LNCaP clone FGC (cell line): ENCODE results near the gene NCF2.
A peak's percentile ranks its signal among the peaks of the same experiment; 100 is the strongest.

ENCODE experiments used
- DNase-seq: peaks from one replicate; pipeline ENCODE4 v3.0.0-alpha.2; 2011; ENCODE audit warnings: low read depth
- H3K4me3 ChIP-seq: 2 replicates; pipeline ENCODE4 v1.5.1; 2011; ENCODE audit warnings: mild to moderate bottlenecking, low read depth, low read length, control low read depth
- TF ChIP-seq, protein P1 (sequence below): IDR thresholded peaks from 2 replicates; pipeline ENCODE4 v1.5.1; 2012; ENCODE audit warnings: mild to moderate bottlenecking; ENCODE audit not compliant: control insufficient read depth, insufficient read depth; ENCODE audit errors: extremely low read depth

The NCF2 gene

DNA sequence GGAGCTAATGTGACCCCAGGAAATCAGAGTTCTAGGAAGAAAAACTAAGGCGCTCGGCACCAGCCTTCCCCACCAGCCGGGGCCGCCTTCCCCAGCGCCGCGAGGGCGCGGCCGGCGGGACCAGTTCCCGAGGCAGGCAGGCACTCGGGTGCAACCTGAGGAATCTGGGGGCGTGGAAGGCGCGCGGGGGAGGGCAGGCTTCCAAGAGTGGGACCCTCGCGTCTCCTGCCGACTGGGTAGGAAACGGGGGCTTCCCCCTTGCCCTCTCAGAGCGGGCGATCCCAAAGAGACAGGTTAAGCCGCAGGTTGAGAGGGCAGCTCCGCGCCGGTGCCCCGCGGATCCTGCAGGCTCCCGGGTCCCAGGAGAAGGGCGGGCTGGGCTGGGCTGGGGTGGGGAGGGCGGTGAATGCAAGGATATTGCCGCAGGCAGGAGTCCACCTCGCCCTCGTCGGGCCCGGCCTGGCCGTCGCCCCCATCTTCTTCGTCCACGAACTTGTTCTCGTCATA, 44.9 kb upstream of the NCF2 start:
- peak overlapping the region; percentile 92 for H3K4me3 ChIP-seq
- TF ChIP-seq, protein P1, sequence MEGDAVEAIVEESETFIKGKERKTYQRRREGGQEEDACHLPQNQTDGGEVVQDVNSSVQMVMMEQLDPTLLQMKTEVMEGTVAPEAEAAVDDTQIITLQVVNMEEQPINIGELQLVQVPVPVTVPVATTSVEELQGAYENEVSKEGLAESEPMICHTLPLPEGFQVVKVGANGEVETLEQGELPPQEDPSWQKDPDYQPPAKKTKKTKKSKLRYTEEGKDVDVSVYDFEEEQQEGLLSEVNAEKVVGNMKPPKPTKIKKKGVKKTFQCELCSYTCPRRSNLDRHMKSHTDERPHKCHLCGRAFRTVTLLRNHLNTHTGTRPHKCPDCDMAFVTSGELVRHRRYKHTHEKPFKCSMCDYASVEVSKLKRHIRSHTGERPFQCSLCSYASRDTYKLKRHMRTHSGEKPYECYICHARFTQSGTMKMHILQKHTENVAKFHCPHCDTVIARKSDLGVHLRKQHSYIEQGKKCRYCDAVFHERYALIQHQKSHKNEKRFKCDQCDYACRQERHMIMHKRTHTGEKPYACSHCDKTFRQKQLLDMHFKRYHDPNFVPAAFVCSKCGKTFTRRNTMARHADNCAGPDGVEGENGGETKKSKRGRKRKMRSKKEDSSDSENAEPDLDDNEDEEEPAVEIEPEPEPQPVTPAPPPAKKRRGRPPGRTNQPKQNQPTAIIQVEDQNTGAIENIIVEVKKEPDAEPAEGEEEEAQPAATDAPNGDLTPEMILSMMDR: no peak
- DNase-seq: no peak

DNA sequence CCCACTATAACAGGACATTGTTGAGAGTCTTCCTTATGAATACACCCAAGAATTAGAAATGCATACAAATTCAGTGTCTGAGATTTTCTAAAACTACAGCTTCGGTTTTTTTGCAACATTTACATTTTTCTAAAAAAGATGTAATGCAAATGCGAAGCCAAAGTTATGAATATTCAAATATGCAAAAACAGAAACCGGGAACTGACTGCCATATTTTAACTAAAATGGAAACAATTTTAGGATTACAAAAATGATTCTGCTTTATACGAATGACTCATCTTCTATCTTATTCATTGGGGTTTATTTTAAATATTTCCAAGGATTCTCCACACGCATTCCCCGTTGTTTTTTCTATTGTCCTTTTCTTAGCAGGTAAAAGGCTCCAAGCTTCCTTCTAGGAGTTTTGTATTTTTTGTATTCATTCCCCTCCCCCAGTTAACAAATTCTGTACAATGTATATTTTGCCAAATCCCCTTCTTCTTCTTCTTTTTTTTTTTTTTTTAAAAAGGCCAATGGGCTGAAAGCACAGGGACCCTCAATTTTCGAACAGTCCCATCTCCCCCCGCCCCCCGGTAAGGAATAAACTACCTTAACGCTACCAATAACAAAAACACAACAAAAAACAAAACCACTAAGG, 44.3 kb upstream of the NCF2 start:
- DNase-seq: no peak
- TF ChIP-seq, protein P1: no peak
- peak overlapping the region; percentile 92 for H3K4me3 ChIP-seq

DNA sequence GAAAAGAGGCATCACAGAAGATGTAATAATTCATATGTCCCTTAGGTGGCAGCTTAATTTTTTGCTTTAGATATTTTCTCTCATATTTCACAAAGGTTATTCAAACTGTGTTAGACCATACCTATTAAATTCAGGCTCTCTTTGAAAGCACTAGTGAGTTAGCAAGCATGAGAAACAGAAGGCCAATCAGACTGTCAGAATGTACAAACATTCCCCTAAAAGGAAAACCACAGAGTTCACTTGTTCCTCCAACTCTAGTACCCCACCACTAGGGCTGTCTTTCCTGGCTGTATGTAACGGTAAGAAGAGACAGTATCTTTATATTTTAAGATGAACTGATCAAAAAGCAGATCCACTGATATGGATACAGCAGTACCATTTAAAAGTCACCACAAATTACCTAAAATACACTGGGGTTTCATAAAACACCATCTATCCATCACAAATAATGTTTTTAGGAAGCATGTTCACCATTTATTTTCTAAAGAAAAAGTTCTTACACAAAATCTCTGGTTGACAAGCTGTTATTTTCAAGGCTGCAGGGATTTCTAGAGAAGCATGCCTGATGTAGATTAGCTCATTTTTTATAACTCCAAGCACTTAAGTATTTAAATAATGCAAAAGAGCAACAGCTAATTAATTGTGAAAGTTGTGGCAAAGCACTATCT, 43.6 kb upstream of the NCF2 start:
- H3K4me3 ChIP-seq: peak overlapping the region; percentile 92
- DNase-seq: peak; percentile 58
- TF ChIP-seq, protein P1: 0 out of 2 replicates have a peak, but pooled peaks have one; percentile 23

DNA sequence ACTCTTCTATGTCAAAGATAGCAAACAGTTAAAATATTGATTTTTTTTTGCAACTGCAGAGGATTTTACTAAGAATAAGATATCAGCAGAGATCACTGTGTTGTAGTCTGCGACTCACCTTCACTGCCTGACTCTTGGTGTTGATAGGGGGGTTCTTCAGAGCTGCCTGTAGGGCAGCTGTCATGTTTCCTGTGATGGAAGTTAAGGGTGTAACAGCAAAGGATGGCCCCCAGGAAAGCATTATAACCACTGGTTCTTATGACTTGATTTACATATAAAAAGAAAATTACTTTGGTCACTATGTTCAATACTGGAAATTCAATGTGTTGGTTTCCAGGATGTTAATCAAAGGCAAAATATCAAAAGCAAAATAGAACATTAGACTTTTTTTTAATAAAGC, 42.7 kb upstream of the NCF2 start:
- TF ChIP-seq, protein P1: no peak
- no peak for DNase-seq
- H3K4me3 ChIP-seq: no peak overlapping the region

DNA sequence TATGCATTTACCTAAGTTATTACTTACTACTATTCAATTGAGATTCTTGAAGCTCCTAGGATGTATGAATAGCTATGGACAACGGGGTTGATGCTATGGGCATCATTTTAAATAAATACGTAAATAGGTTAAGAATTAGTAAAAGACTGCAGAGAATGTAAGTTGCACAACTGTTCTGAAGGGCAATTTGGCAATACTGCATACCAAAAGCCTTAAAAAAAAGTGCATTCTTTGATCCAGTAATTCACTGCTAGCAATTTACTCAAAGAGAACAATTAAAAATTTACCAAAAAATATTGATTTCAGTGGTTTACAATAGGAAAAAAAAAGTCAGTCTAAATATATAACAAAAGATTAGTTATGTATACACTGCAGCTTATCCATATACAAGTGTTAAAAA, 41.9 kb upstream of the NCF2 start:
- no peak for DNase-seq
- TF ChIP-seq, protein P1: no peak
- H3K4me3 ChIP-seq: no peak overlapping the region

DNA sequence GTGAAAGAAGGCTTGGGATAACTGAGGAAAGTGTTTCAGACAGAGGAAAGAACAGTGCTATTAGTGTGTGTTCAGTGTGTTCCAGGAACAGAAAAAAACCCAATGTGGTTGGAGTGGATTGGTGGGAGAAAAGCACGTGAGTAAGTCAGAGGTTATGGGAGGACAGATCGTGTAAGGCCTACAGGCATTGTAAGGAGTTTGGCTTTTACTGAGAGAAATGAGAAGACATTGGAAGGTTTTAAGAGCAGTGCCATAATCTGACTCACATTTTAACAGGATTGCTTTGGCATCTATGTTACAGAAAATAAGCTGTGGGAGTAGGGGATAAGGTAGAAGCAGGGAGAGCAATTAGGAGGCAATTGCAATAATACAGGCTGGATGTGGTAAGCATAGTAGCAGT, 40.5 kb upstream of the NCF2 start:
- TF ChIP-seq, protein P1: no peak
- H3K4me3 ChIP-seq: no peak overlapping the region
- DNase-seq: no peak
